Esophagus muscularis mucosa (tissue), 3 donors: Measurements from ENCODE around the gene P2RY2.

Source experiments
- CTCF ChIP-seq, 3 experiments: fragments of 200-600 bp in 2 of 3; fragments of 450-650 bp in 1 of 3; sonication (generic) in 2 of 3; IDR thresholded peaks; one replicate each; pipeline ENCODE4 v1.5.1; 2017 to 2019; ENCODE audit warnings: antibody characterized with exemption in 3 of 3, mild to moderate bottlenecking in 2 of 3, moderate library complexity in 1 of 3
- EP300 ChIP-seq: sonication (generic); formaldehyde crosslinking; IDR thresholded peaks from one replicate; pipeline ENCODE4 v1.6.1; 2017; ENCODE audit warnings: antibody characterized with exemption

- TF ChIP-seq CTCF (IDR thresholded peaks at IDR 0.05) (no peak), EP300 (no peak)
Measured at GRCh38 chr11:73235236-73235786, 17.2 kb downstream of the P2RY2 start.
